Vagina (tissue), 2 donors: ENCODE results near the gene UTRN. TPM values are rescaled to one million over a fixed set of nuclear protein-coding genes. Genes with fewer than 3 reads are reported as not detected.

ENCODE experiments used
- DNase-seq, 2 donors: peaks; one replicate each; pipeline ENCODE4 v3.0.0-alpha.2; 2017; ENCODE audit errors: extremely low spot score in 2 of 2
- H3K27ac ChIP-seq: fragments of 200-600 bp; sonication (generic); one replicate; pipeline ENCODE4 v1.5.1; 2019
- H3K27me3 ChIP-seq: fragments of 200-600 bp; sonication (generic); one replicate; pipeline ENCODE4 v1.5.1; 2019
- H3K36me3 ChIP-seq, 2 donors: fragments of 200-600 bp; sonication (generic); one replicate each; pipeline ENCODE4 v1.5.1; 2017 to 2019
- H3K4me1 ChIP-seq: fragments of 200-600 bp; sonication (generic); one replicate; pipeline ENCODE4 v1.5.1; 2019
- H3K4me3 ChIP-seq, 2 donors: fragments of 200-600 bp; sonication (generic); 1 replicate in 1 of 2; 2 replicates in 1 of 2; pipeline ENCODE4 v1.5.1; 2016 to 2019
- H3K9me3 ChIP-seq: fragments of 200-600 bp; sonication (generic); one replicate; pipeline ENCODE4 v1.5.1; 2019
- CTCF ChIP-seq, 3 experiments: fragments of 450-650 bp in 2 of 3; fragments of 200-600 bp in 1 of 3; sonication (generic) in 1 of 3; IDR thresholded peaks; one replicate each; pipeline ENCODE4 v1.5.1; 2017 to 2019; ENCODE audit warnings: antibody characterized with exemption in 3 of 3, mild to moderate bottlenecking in 2 of 3, moderate library complexity in 2 of 3
- POLR2A ChIP-seq, 2 donors: fragments of 450-650 bp; IDR thresholded peaks; one replicate each; pipeline ENCODE4 v1.6.1; 2017; ENCODE audit warnings: antibody characterized with exemption in 2 of 2, mild to moderate bottlenecking in 2 of 2, moderate library complexity in 2 of 2
- POLR2AphosphoS5 ChIP-seq, 2 donors: sonication (generic); formaldehyde crosslinking; IDR thresholded peaks; one replicate each; pipeline ENCODE4 v1.9.0; 2017; ENCODE audit warnings: antibody characterized with exemption in 2 of 2, mild to moderate bottlenecking in 2 of 2, low read depth in 1 of 2; ENCODE audit not compliant: insufficient read depth in 1 of 2
- intact Hi-C: fragments of 100-400 bp; cut with DNase I; formaldehyde crosslinking; loops from one replicate; pipeline ENCODE4 v1.15.1; 2023
- total RNA-seq: library from RNA; depleted of rRNA; stranded (reverse); fragments of >200 nt; gene quantifications from one replicate; pipeline ENCODE4 v1.2.3, GENCODE V29; 2016

Gene UTRN
- total RNA-seq, 1 donor from 2014 or later = 160 TPM

- Histone ChIP-seq H3K4me3 (no peak overlapping the region), H3K27me3 (no peaks in the 10 kb centered on the region), H3K27ac (peak overlapping the region; percentile 24), H3K36me3 (no peaks in the 10 kb centered on the region), H3K9me3 (no peaks in the 10 kb centered on the region), H3K4me1 (peaks cover 27% of the 10 kb centered on the region)
- TF ChIP-seq POLR2AphosphoS5 (IDR thresholded peaks at IDR 0.05; ENCODE audit: insufficient read depth in 1 of 2, low read depth in 1 of 2) (no peak), CTCF (IDR thresholded peaks at IDR 0.05) (no peak), POLR2A (IDR thresholded peaks at IDR 0.05) (no peak)
- DNase-seq = no peak
- intact Hi-C loops = no loop called here
Measured at GRCh38 chr6:144264270-144265060, 20.7 kb upstream of the UTRN start.

- H3K4me1 ChIP-seq = peaks cover 27% of the 10 kb centered on the region
- intact Hi-C loops = no loop called here
- no peaks in the 10 kb centered on the region for H3K9me3 ChIP-seq
- no peak for DNase-seq
- TF ChIP-seq POLR2A (IDR thresholded peaks at IDR 0.05) = no peak
- no peak for TF ChIP-seq CTCF (IDR thresholded peaks at IDR 0.05)
- TF ChIP-seq POLR2AphosphoS5 (IDR thresholded peaks at IDR 0.05; ENCODE audit: insufficient read depth in 1 of 2, low read depth in 1 of 2) = no peak
- no peaks in the 10 kb centered on the region for H3K27me3 ChIP-seq
- no peak overlapping the region for H3K4me3 ChIP-seq
- H3K36me3 ChIP-seq = no peaks in the 10 kb centered on the region
- H3K27ac ChIP-seq = no peak overlapping the region
Measured at GRCh38 chr6:144265061-144265357, 20.1 kb upstream of the UTRN start.

- H3K27me3 ChIP-seq = no peaks in the 10 kb centered on the region
- no peak overlapping the region for H3K4me3 ChIP-seq
- no peaks in the 10 kb centered on the region for H3K36me3 ChIP-seq
- DNase-seq = no peak
- H3K9me3 ChIP-seq = no peaks in the 10 kb centered on the region
- intact Hi-C loops = no loop called here
- no peak for TF ChIP-seq POLR2A (IDR thresholded peaks at IDR 0.05)
- no peak for TF ChIP-seq CTCF (IDR thresholded peaks at IDR 0.05)
- no peak for TF ChIP-seq POLR2AphosphoS5 (IDR thresholded peaks at IDR 0.05; ENCODE audit: insufficient read depth in 1 of 2, low read depth in 1 of 2)
- peaks cover 27% of the 10 kb centered on the region for H3K4me1 ChIP-seq
- no peak overlapping the region for H3K27ac ChIP-seq
Measured at GRCh38 chr6:144265390-144265789, 19.7 kb upstream of the UTRN start.

- peak in 1 of 2 donors; percentile 75 for TF ChIP-seq POLR2AphosphoS5 (IDR thresholded peaks at IDR 0.05; ENCODE audit: insufficient read depth in 1 of 2, low read depth in 1 of 2)
- TF ChIP-seq CTCF (IDR thresholded peaks at IDR 0.05) = no peak
- no peaks in the 10 kb centered on the region for H3K27me3 ChIP-seq
- intact Hi-C loops = no loop called here
- peak overlapping the region; percentile 58 for H3K27ac ChIP-seq
- peak overlapping the region in 1 of 2 donors; percentile 13 for H3K4me3 ChIP-seq
- H3K9me3 ChIP-seq = no peaks in the 10 kb centered on the region
- H3K4me1 ChIP-seq = peaks cover 27% of the 10 kb centered on the region
- no peaks in the 10 kb centered on the region for H3K36me3 ChIP-seq
- DNase-seq = no peak
Measured at GRCh38 chr6:144266091-144266649, 19.0 kb upstream of the UTRN start.

- H3K4me1 ChIP-seq = peaks cover 26% of the 10 kb centered on the region
- TF ChIP-seq CTCF (IDR thresholded peaks at IDR 0.05) = no peak
- intact Hi-C loops = no loop called here
- no peaks in the 10 kb centered on the region for H3K36me3 ChIP-seq
- H3K9me3 ChIP-seq = no peaks in the 10 kb centered on the region
- DNase-seq = no peak
- H3K4me3 ChIP-seq = no peak overlapping the region
- no peaks in the 10 kb centered on the region for H3K27me3 ChIP-seq
- H3K27ac ChIP-seq = no peak overlapping the region
Measured at GRCh38 chr6:144268794-144269349, 16.3 kb upstream of the UTRN start.
